ENCODE measurements around the gene ZER1.

ZER1 gene

DNA sequence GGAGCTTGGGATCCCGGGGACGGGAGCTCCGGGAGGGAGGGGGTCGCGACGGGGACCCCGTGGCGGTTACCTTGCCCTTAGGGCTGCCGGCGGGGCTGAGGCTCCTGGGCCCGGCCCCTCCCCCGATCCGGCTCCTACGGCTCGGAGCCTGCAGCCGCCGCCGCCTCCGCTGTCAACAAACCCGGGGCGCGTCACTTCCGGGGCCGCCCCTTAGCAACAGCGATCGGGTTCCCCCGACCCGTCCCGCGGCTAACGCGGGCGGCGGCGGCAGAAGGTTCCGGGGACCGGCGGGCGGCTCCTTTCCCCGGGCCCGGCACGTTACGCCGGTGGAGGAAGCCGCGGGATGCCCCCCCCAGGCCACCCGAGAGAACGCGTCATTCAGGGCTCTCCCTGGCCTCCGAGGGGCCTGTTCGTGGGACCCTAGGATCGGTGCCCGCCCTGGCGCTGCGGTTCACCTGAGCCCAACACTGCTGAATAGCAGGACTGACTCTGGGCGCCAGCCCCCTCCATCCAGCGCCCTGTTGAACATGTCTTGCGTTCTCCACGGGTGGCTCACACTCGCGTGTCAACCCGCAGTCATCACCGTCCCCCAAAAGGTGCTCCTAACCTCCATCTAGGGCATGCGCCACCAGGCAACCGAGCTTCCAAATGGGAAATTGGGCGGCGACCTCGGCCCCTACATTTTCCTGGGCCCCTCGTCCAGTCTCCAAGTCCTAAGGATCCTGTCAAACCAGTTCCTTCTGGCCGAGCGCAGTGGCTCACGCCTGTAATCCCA, at the start of gene ZER1:
Gene ZER1, minus strand, starts transcription at position 183 of the 775 bp plus-strand sequence. CDS start 16,362 bp downstream, outside the sequence.
- Histone ChIP-seq H3K36me3 (replicated peaks) (no peaks in the 10 kb centered on the region), H3K4me3 (peak within 1 kb of the TSS; percentile 87), H3K9me3 (0 out of 2 replicates have a peak, but pooled peaks cover 4% of the 10 kb centered on the region), H3K27me3 (ENCODE audit: low read depth) (no peaks in the 10 kb centered on the region), H3K4me1 (peaks cover 3% of the 10 kb centered on the region)
- in situ Hi-C loops (cut with MboI; ENCODE audit: low sequenced_read_pairs) = no loop called here
- peak; percentile 73 to 92 for DNase-seq (ENCODE audit: low spot score in 2 of 2)

GRCh38 chr9:128820665-128821583, 49.2 kb upstream of the ZER1 start:
- Histone ChIP-seq H3K9me3 (no peaks in the 10 kb centered on the region), H3K4me1 (peaks cover 10% of the 10 kb centered on the region), H3K27me3 (ENCODE audit: low read depth) (no peaks in the 10 kb centered on the region), H3K4me3 (no peak overlapping the region), H3K36me3 (replicated peaks) (peaks cover 44% of the 10 kb centered on the region)
- no peak for DNase-seq (ENCODE audit: low spot score in 2 of 2)
- in situ Hi-C loops (cut with MboI; ENCODE audit: low sequenced_read_pairs) = no loop called here

GRCh38 chr9:128819716-128820664, 48.3 kb upstream of the ZER1 start:
- Histone ChIP-seq H3K4me1 (peaks cover 10% of the 10 kb centered on the region), H3K27me3 (ENCODE audit: low read depth) (no peaks in the 10 kb centered on the region), H3K9me3 (no peaks in the 10 kb centered on the region), H3K4me3 (peak overlapping the region; percentile 47), H3K36me3 (replicated peaks) (peaks cover 35% of the 10 kb centered on the region)
- in situ Hi-C loops (cut with MboI; ENCODE audit: low sequenced_read_pairs) = loop anchor here (10.0 kb wide), 1 partner anchor 85 kb away; no protein-coding TSS in a partner anchor
- peak; percentile 36 to 70 for DNase-seq (ENCODE audit: low spot score in 2 of 2)

- H3K9me3 ChIP-seq = no peaks in the 10 kb centered on the region
- in situ Hi-C loops (cut with MboI; ENCODE audit: low sequenced_read_pairs) = loop anchor here (10.0 kb wide), 1 partner anchor 84 kb away; no protein-coding TSS in a partner anchor
- H3K4me1 ChIP-seq = peaks cover 10% of the 10 kb centered on the region
- peak in 1 of 2 experiments; percentile 56 for DNase-seq (ENCODE audit: low spot score in 2 of 2)
- no peaks in the 10 kb centered on the region for H3K27me3 ChIP-seq (ENCODE audit: low read depth)
- peaks cover 27% of the 10 kb centered on the region for H3K36me3 ChIP-seq (replicated peaks)
- peak overlapping the region; percentile 47 for H3K4me3 ChIP-seq
Observed at GRCh38 chr9:128818839-128819715, 47.4 kb upstream of the ZER1 start.

DNA sequence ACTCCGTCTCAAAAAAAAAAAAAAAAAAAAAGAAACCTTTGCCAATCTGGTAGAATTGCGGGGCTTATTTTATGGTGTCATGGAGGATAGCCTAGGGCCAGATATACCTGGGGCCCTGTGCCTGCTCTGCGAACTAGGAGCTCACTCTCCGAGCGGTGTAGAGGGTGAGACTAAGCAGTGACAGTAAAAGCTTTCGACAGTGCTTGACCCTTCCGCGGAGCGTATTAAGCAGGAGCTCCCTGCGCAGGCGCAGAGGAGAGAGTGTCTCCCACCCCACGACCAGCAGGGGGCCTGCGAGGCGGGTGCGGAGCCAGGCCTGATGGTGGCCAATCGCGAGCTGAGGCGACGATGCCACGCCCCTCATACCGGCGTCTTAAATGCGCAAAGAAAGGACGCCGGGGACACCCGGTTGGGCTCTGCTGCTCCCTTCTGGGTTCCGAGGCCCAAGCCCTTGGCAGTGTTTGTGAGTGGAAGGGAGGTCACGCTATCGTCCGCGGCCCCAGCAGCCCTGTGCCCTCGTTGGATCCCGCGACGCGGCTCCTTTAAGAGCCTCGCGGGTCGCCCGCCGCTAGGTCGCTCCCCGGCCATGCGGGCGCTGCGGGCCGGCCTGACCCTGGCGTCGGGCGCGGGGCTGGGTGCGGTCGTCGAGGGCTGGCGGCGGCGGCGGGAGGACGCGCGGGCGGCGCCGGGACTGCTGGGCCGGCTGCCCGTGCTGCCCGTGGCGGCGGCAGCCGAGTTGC, 46.5 kb upstream of the ZER1 start, which contains the start of gene ENDOG:
Gene ENDOG, plus strand, starts transcription at position 402 of the 740 bp plus-strand sequence. Its CDS starts 185 bp downstream, at position 587.
- no peaks in the 10 kb centered on the region for H3K9me3 ChIP-seq
- peak; percentile 98 to 99 for DNase-seq (ENCODE audit: low spot score in 2 of 2)
- H3K27me3 ChIP-seq (ENCODE audit: low read depth) = no peaks in the 10 kb centered on the region
- in situ Hi-C loops (cut with MboI; ENCODE audit: low sequenced_read_pairs) = loop anchor here (10.0 kb wide), 1 partner anchor 83 kb away; no protein-coding TSS in a partner anchor
- peaks cover 10% of the 10 kb centered on the region for H3K4me1 ChIP-seq
- peak within 1 kb of the TSS; percentile 47 for H3K4me3 ChIP-seq
- H3K36me3 ChIP-seq (replicated peaks) = peaks cover 19% of the 10 kb centered on the region

GRCh38 chr9:128810873-128811272, 39.1 kb upstream of the ZER1 start:
- Histone ChIP-seq H3K4me3 (no peak overlapping the region), H3K27me3 (ENCODE audit: low read depth) (no peaks in the 10 kb centered on the region), H3K36me3 (replicated peaks) (peaks cover 5% of the 10 kb centered on the region), H3K4me1 (no peaks in the 10 kb centered on the region), H3K9me3 (no peaks in the 10 kb centered on the region)
- no peak for DNase-seq (ENCODE audit: low spot score in 2 of 2)
- in situ Hi-C loops (cut with MboI; ENCODE audit: low sequenced_read_pairs) = loop anchor here (10.0 kb wide), 1 partner anchor 76 kb away; no protein-coding TSS in a partner anchor

DNA sequence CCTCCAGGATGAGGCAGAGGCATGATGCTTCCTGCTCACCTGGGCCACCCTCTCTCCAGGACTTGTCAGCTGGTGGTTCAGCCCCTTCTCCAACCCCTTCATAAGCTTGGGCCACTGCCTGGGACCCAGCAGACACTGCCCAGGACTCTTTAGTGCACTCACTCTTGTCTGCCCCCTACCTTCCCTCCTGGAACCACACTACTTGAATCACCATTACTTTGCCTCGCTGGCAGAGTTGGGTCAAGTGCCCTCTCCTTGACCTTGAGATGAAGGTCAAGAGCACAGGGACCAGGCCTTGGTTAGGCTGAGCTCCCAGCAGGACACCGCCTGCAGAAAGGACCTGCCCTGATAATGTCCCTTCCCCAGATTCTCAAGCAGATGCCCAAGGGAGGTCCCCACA, 38.1 kb upstream of the ZER1 start:
- H3K9me3 ChIP-seq = no peaks in the 10 kb centered on the region
- no peaks in the 10 kb centered on the region for H3K4me1 ChIP-seq
- in situ Hi-C loops (cut with MboI; ENCODE audit: low sequenced_read_pairs) = loop anchor here (10.0 kb wide), 1 partner anchor 75 kb away; no protein-coding TSS in a partner anchor
- H3K36me3 ChIP-seq (replicated peaks) = peaks cover 12% of the 10 kb centered on the region
- no peak overlapping the region for H3K4me3 ChIP-seq
- DNase-seq (ENCODE audit: low spot score in 2 of 2) = no peak
- H3K27me3 ChIP-seq (ENCODE audit: low read depth) = no peaks in the 10 kb centered on the region

GRCh38 chr9:128809036-128809599, 37.4 kb upstream of the ZER1 start:
- in situ Hi-C loops (cut with MboI; ENCODE audit: low sequenced_read_pairs) = no loop called here
- Histone ChIP-seq H3K27me3 (ENCODE audit: low read depth) (no peaks in the 10 kb centered on the region), H3K4me1 (no peaks in the 10 kb centered on the region), H3K9me3 (no peaks in the 10 kb centered on the region), H3K36me3 (replicated peaks) (peaks cover 12% of the 10 kb centered on the region), H3K4me3 (no peak overlapping the region)
- no peak for DNase-seq (ENCODE audit: low spot score in 2 of 2)

DNA sequence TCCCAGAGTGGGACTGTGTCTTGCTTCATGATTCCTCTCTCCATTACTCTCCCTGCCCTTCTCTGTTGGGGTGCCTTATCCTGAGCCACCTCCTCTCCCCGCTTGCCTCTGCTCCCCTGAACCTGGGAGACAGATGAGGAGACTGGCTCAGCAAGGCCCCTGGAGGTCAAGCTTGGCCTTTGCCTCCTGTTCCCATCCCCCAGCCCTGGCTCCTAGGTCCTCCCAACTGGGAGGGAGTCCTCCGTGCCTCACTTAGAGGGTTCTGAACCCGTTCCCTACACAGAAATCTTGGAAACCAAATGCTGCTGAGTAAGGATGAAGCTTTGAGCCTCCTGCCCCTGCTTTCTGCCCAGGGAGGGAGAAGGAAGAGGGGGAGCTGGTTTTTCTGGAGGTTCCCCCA, 36.8 kb upstream of the ZER1 start:
- H3K36me3 ChIP-seq (replicated peaks) = peaks cover 13% of the 10 kb centered on the region
- no peaks in the 10 kb centered on the region for H3K9me3 ChIP-seq
- no peaks in the 10 kb centered on the region for H3K27me3 ChIP-seq (ENCODE audit: low read depth)
- DNase-seq (ENCODE audit: low spot score in 2 of 2) = no peak
- no peak overlapping the region for H3K4me3 ChIP-seq
- H3K4me1 ChIP-seq = no peaks in the 10 kb centered on the region
- in situ Hi-C loops (cut with MboI; ENCODE audit: low sequenced_read_pairs) = no loop called here

- Histone ChIP-seq H3K27me3 (ENCODE audit: low read depth) (no peaks in the 10 kb centered on the region), H3K9me3 (no peaks in the 10 kb centered on the region), H3K36me3 (replicated peaks) (peaks cover 20% of the 10 kb centered on the region), H3K4me1 (no peaks in the 10 kb centered on the region), H3K4me3 (no peak overlapping the region)
- in situ Hi-C loops (cut with MboI; ENCODE audit: low sequenced_read_pairs) = no loop called here
- no peak for DNase-seq (ENCODE audit: low spot score in 2 of 2)
Observed at GRCh38 chr9:128807827-128808226, 36.1 kb upstream of the ZER1 start.

DNA sequence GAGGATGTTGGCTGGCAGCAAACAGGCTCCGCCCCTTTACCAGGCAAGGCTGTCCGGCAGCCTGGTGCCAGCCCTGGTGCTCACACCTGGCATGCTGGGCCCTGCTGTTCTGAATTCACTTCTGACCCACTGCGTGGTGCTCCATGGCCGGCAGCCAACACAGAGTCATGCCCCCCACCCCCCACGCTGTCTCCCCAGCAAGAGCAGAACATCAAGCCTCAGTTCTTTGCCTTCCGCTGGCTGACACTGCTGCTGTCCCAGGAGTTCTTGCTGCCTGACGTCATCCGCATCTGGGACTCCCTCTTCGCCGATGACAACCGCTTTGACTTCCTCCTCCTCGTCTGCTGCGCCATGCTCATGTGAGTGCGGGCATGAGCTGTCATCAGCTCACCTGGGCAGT, 33.9 kb upstream of the ZER1 start:
- Histone ChIP-seq H3K27me3 (ENCODE audit: low read depth) (no peaks in the 10 kb centered on the region), H3K36me3 (replicated peaks) (peaks cover 21% of the 10 kb centered on the region), H3K4me3 (no peak overlapping the region), H3K4me1 (no peaks in the 10 kb centered on the region), H3K9me3 (no peaks in the 10 kb centered on the region)
- DNase-seq (ENCODE audit: low spot score in 2 of 2) = no peak
- in situ Hi-C loops (cut with MboI; ENCODE audit: low sequenced_read_pairs) = no loop called here
